Measurements from ENCODE around the gene ANKRD11. TPM values are rescaled to one million over a fixed set of nuclear protein-coding genes. Genes with fewer than 3 reads are reported as not detected.

ANKRD11 gene
- total RNA-seq, 1 donor = 97.4 TPM

GRCh38 chr16:89530401-89531381, 40.3 kb upstream of the ANKRD11 start:
- H3K9me3 ChIP-seq (ENCODE audit: low read depth, low read length) = no peaks in the 10 kb centered on the region
- DNase-seq (ENCODE audit: insufficient read length, low spot score, missing footprints) = peak; percentile 86
- H3K79me2 ChIP-seq (ENCODE audit: insufficient read depth, low read length) = peaks cover 22% of the 10 kb centered on the region
- H2AFZ ChIP-seq (ENCODE audit: low read length) = no peak overlapping the region
- H3K4me1 ChIP-seq (ENCODE audit: insufficient read depth, low read length) = no peaks in the 10 kb centered on the region
- no peaks in the 10 kb centered on the region for H3K27me3 ChIP-seq (ENCODE audit: insufficient read depth, low read length)
- no peak overlapping the region for H3K4me3 ChIP-seq (ENCODE audit: insufficient read depth, low read length)
- H3K27ac ChIP-seq (ENCODE audit: low read depth, low read length) = no peak overlapping the region
- no peak for TF ChIP-seq CTCF (IDR thresholded peaks at IDR 0.05; ENCODE audit: extremely low read depth, low read depth, low read length)
- peaks cover 81% of the 10 kb centered on the region for H3K36me3 ChIP-seq (ENCODE audit: insufficient read depth, low read length)
- H3K4me2 ChIP-seq (ENCODE audit: insufficient read depth, low read length) = no peak overlapping the region
- H4K20me1 ChIP-seq (ENCODE audit: insufficient read depth, low read length) = peaks cover 13% of the 10 kb centered on the region

- no peak overlapping the region for H3K4me2 ChIP-seq (ENCODE audit: insufficient read depth, low read length)
- H3K27me3 ChIP-seq (ENCODE audit: insufficient read depth, low read length) = no peaks in the 10 kb centered on the region
- no peaks in the 10 kb centered on the region for H3K4me1 ChIP-seq (ENCODE audit: insufficient read depth, low read length)
- no peak for TF ChIP-seq CTCF (IDR thresholded peaks at IDR 0.05; ENCODE audit: extremely low read depth, low read depth, low read length)
- H3K27ac ChIP-seq (ENCODE audit: low read depth, low read length) = no peak overlapping the region
- H2AFZ ChIP-seq (ENCODE audit: low read length) = no peak overlapping the region
- peak; percentile 45 for DNase-seq (ENCODE audit: insufficient read length, low spot score, missing footprints)
- H3K4me3 ChIP-seq (ENCODE audit: insufficient read depth, low read length) = no peak overlapping the region
- peaks cover 81% of the 10 kb centered on the region for H3K36me3 ChIP-seq (ENCODE audit: insufficient read depth, low read length)
- no peaks in the 10 kb centered on the region for H3K9me3 ChIP-seq (ENCODE audit: low read depth, low read length)
- peaks cover 25% of the 10 kb centered on the region for H3K79me2 ChIP-seq (ENCODE audit: insufficient read depth, low read length)
- peaks cover 7% of the 10 kb centered on the region for H4K20me1 ChIP-seq (ENCODE audit: insufficient read depth, low read length)
Observed at GRCh38 chr16:89529097-89529496, 38.7 kb upstream of the ANKRD11 start.

DNA sequence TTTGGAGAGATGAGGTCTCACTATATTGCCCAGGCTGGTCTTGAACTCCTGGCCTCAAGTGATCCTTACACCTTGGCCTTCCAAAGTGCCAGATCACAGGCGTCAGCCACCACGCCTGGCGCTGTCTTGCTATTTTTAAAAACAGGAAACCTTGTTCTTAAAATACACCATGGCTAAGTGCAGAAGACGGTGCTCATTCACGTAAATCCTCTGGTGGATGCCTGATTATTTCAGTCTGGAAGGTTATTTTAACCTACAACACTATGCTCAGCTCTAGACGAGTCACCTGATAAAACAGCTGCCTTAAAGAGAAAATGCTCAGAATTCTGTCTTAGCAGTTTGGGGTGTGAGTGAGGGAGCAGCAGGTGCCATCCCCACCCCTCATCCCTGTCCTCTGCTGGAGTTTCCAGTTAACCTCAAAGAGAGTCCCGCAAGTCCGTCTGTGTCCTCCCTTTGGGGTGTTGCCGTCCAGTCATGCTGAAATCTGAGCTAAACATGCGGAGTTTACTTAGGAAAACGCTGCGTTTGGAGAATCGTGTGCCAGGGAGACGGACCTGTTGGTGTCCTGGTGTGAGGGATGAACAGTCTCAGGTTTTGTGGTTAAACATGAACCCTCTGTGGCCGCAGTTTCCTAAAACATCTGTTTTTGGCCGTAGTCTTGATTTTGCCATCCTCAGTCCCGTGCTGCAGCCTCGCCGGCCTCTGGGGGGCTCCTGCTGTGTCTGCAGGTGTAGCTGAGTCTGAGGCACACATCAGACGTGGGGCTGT, 35.0 kb upstream of the ANKRD11 start:
- no peaks in the 10 kb centered on the region for H3K4me1 ChIP-seq (ENCODE audit: insufficient read depth, low read length)
- DNase-seq (ENCODE audit: insufficient read length, low spot score, missing footprints) = peak; percentile 29
- no peak overlapping the region for H3K4me2 ChIP-seq (ENCODE audit: insufficient read depth, low read length)
- H3K27me3 ChIP-seq (ENCODE audit: insufficient read depth, low read length) = no peaks in the 10 kb centered on the region
- no peaks in the 10 kb centered on the region for H3K9me3 ChIP-seq (ENCODE audit: low read depth, low read length)
- H3K79me2 ChIP-seq (ENCODE audit: insufficient read depth, low read length) = peaks cover 56% of the 10 kb centered on the region
- no peak overlapping the region for H2AFZ ChIP-seq (ENCODE audit: low read length)
- no peak for TF ChIP-seq CTCF (IDR thresholded peaks at IDR 0.05; ENCODE audit: extremely low read depth, low read depth, low read length)
- no peak overlapping the region for H3K4me3 ChIP-seq (ENCODE audit: insufficient read depth, low read length)
- peaks cover 32% of the 10 kb centered on the region for H4K20me1 ChIP-seq (ENCODE audit: insufficient read depth, low read length)
- H3K36me3 ChIP-seq (ENCODE audit: insufficient read depth, low read length) = peaks cover 86% of the 10 kb centered on the region
- H3K27ac ChIP-seq (ENCODE audit: low read depth, low read length) = no peak overlapping the region
